ENCODE data around the gene IKZF3.
"Not testable (repeated sequence)": the region's sequence is repeated elsewhere in the genome, so short reads cannot be mapped to it uniquely, and the experiment has no call there.

IKZF3 gene

GRCh38 chr17:39894681-39895376, 30.7 kb upstream of the IKZF3 start:
- Histone ChIP-seq H3K9me2 (replicated peaks; ENCODE audit: insufficient read depth, low read length) (no peaks in the 10 kb centered on the region), H2AFZ (ENCODE audit: low read length) (no peak overlapping the region)
- DNase-seq = no peak

GRCh38 chr17:39889200-39889599, 25.1 kb upstream of the IKZF3 start:
- no peaks in the 10 kb centered on the region for H3K27me3 ChIP-seq (replicated peaks; ENCODE audit: insufficient read depth, low read length)
- H3K9me2 ChIP-seq (replicated peaks; ENCODE audit: insufficient read depth, low read length) = no peaks in the 10 kb centered on the region
- no peak overlapping the region for H3K9ac ChIP-seq (ENCODE audit: low read length)
- H3K36me3 ChIP-seq (replicated peaks; ENCODE audit: insufficient read depth, low read length) = no peaks in the 10 kb centered on the region
- TF ChIP-seq EZH2 (optimal IDR thresholded peaks at IDR 0.05; ENCODE audit: low read depth, low read length) (no peak), EZH2phosphoT487 (IDR thresholded peaks at IDR 0.05; ENCODE audit: low read length) (no peak)
- TF ChIP-seq, protein P1, sequence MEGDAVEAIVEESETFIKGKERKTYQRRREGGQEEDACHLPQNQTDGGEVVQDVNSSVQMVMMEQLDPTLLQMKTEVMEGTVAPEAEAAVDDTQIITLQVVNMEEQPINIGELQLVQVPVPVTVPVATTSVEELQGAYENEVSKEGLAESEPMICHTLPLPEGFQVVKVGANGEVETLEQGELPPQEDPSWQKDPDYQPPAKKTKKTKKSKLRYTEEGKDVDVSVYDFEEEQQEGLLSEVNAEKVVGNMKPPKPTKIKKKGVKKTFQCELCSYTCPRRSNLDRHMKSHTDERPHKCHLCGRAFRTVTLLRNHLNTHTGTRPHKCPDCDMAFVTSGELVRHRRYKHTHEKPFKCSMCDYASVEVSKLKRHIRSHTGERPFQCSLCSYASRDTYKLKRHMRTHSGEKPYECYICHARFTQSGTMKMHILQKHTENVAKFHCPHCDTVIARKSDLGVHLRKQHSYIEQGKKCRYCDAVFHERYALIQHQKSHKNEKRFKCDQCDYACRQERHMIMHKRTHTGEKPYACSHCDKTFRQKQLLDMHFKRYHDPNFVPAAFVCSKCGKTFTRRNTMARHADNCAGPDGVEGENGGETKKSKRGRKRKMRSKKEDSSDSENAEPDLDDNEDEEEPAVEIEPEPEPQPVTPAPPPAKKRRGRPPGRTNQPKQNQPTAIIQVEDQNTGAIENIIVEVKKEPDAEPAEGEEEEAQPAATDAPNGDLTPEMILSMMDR (IDR thresholded peaks at IDR 0.05; ENCODE audit: low read length) = no peak
- H3K27ac ChIP-seq (ENCODE audit: low read length) = no peak overlapping the region
- H3K4me1 ChIP-seq (ENCODE audit: low read length) = no peaks in the 10 kb centered on the region
- no peak overlapping the region for H3K4me2 ChIP-seq (ENCODE audit: low read depth, low read length)
- H3K79me2 ChIP-seq (ENCODE audit: low read length) = no peaks in the 10 kb centered on the region
- no peaks in the 10 kb centered on the region for H4K20me1 ChIP-seq (ENCODE audit: insufficient read depth, low read length)
- no peak overlapping the region for H3K4me3 ChIP-seq (ENCODE audit: low read length)
- no peaks in the 10 kb centered on the region for H3F3A ChIP-seq (ENCODE audit: insufficient read depth, low read length)
- no peak overlapping the region for H2AFZ ChIP-seq (ENCODE audit: low read length)
- H3K9me3 ChIP-seq (replicated peaks; ENCODE audit: insufficient read depth, low read length) = no peaks in the 10 kb centered on the region
- no peak for DNase-seq

More at GRCh38 chr17:39894681-39895376, 30.7 kb upstream of the IKZF3 start:
- Histone ChIP-seq H3K4me2 (ENCODE audit: low read depth, low read length) (no peak overlapping the region), H3K4me3 (ENCODE audit: low read length) (no peak overlapping the region), H3K36me3 (replicated peaks; ENCODE audit: insufficient read depth, low read length) (no peaks in the 10 kb centered on the region), H4K20me1 (ENCODE audit: insufficient read depth, low read length) (no peaks in the 10 kb centered on the region), H3K9me3 (replicated peaks; ENCODE audit: insufficient read depth, low read length) (no peaks in the 10 kb centered on the region), H3K9ac (ENCODE audit: low read length) (no peak overlapping the region), H3K27me3 (replicated peaks; ENCODE audit: insufficient read depth, low read length) (no peaks in the 10 kb centered on the region), H3F3A (ENCODE audit: insufficient read depth, low read length) (no peaks in the 10 kb centered on the region), H3K79me2 (ENCODE audit: low read length) (no peaks in the 10 kb centered on the region), H3K4me1 (ENCODE audit: low read length) (no peaks in the 10 kb centered on the region), H3K27ac (ENCODE audit: low read length) (no peak overlapping the region)
- TF ChIP-seq, protein P1 (IDR thresholded peaks at IDR 0.05; ENCODE audit: low read length) = no peak
- TF ChIP-seq EZH2phosphoT487 (IDR thresholded peaks at IDR 0.05; ENCODE audit: low read length) = no peak
- no peak for TF ChIP-seq EZH2 (optimal IDR thresholded peaks at IDR 0.05; ENCODE audit: low read depth, low read length)

DNA sequence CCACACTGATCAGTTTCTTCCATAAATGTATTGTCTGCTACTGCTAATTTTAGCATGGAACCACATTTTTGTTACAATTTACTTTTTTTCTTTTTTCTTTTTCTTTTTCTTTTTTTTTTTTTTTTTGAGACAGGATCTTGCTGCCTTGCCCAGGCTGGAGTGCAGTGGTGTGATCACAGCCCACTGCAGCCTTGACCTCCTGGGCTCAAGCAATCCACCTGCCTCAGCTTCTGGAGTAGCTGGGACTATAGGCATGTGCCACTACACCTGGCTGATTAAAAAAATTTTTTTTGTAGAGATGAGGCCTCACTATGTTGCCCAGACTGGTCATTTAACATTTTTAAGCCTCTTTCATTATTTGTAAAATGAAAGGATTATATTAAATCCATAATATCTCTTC, 23.0 kb upstream of the IKZF3 start:
- no peaks in the 10 kb centered on the region for H3K36me3 ChIP-seq (replicated peaks; ENCODE audit: insufficient read depth, low read length)
- H2AFZ ChIP-seq (ENCODE audit: low read length) = no peak overlapping the region
- H3F3A ChIP-seq (ENCODE audit: insufficient read depth, low read length) = no peaks in the 10 kb centered on the region
- TF ChIP-seq, protein P1 (IDR thresholded peaks at IDR 0.05; ENCODE audit: low read length) = no peak
- TF ChIP-seq EZH2phosphoT487 (IDR thresholded peaks at IDR 0.05; ENCODE audit: low read length) = no peak
- no peaks in the 10 kb centered on the region for H3K4me1 ChIP-seq (ENCODE audit: low read length)
- H3K9me3 ChIP-seq (replicated peaks; ENCODE audit: insufficient read depth, low read length) = no peaks in the 10 kb centered on the region
- no peaks in the 10 kb centered on the region for H3K79me2 ChIP-seq (ENCODE audit: low read length)
- H3K27ac ChIP-seq (ENCODE audit: low read length) = no peak overlapping the region
- H3K27me3 ChIP-seq (replicated peaks; ENCODE audit: insufficient read depth, low read length) = no peaks in the 10 kb centered on the region
- H3K9me2 ChIP-seq (replicated peaks; ENCODE audit: insufficient read depth, low read length) = no peaks in the 10 kb centered on the region
- H3K4me2 ChIP-seq (ENCODE audit: low read depth, low read length) = no peak overlapping the region
- H3K9ac ChIP-seq (ENCODE audit: low read length) = no peak overlapping the region
- no peaks in the 10 kb centered on the region for H4K20me1 ChIP-seq (ENCODE audit: insufficient read depth, low read length)
- no peak for DNase-seq
- H3K4me3 ChIP-seq (ENCODE audit: low read length) = no peak overlapping the region

GRCh38 chr17:39886102-39886501, 22.0 kb upstream of the IKZF3 start:
- H4K20me1 ChIP-seq (ENCODE audit: insufficient read depth, low read length); H3K4me1 ChIP-seq (ENCODE audit: low read length); H3K4me3 ChIP-seq (ENCODE audit: low read length); H2AFZ ChIP-seq (ENCODE audit: low read length); H3K9ac ChIP-seq (ENCODE audit: low read length); H3F3A ChIP-seq (ENCODE audit: insufficient read depth, low read length); H3K9me3 ChIP-seq (replicated peaks; ENCODE audit: insufficient read depth, low read length); H3K9me2 ChIP-seq (replicated peaks; ENCODE audit: insufficient read depth, low read length); DNase-seq; H3K27me3 ChIP-seq (replicated peaks; ENCODE audit: insufficient read depth, low read length); H3K27ac ChIP-seq (ENCODE audit: low read length); H3K36me3 ChIP-seq (replicated peaks; ENCODE audit: insufficient read depth, low read length); H3K79me2 ChIP-seq (ENCODE audit: low read length); H3K4me2 ChIP-seq (ENCODE audit: low read depth, low read length): not testable (repeated sequence)

All from MM.1S (cell line).